Measurements from ENCODE around the gene LIPE. TPM values are rescaled to one million over a fixed set of nuclear protein-coding genes. Genes with fewer than 3 reads are reported as not detected.

LIPE gene
- total and polyA plus RNA-seq, 12 donors = 11.2 to 230 (median 43.3) TPM

DNA sequence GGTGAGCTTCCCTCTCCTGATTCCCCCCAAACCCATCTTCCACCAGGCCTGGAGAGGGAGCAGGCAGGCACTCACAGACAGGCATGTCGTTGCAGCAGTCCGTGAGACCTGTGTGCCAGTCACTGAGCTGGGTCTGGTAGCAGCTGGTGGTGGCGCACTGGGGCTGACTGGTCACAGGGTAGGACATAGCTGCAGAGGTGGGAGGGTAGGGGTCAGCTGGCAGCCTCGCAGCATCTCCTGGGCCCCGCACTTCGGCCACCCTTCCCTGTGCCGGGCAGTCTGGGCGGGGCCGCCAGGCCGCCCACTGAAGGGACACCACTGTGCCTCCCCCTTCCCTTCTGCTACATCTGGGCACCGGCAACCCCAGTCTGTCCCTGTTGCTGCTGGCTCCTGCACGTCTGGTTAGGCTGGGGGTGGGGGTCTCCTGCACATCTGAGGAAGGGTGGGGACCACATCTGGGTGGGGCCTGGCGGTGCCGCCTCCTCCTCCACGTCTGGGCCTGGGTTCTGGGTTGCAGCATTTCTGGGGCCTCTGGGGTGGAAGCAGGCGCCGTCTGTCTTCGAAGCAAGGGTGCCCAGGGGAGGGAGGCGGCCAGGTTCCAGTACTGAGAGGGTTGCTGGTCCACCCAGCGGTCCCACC is 38.2 kb downstream of the LIPE start:
- DNase-seq = no peak
- WGBS, 4 donors = 76 to 78% (median 77%) methylated on average over 11 to 20 of the region's 20 CpGs
- H3K4me1 ChIP-seq (replicated peaks in 1 of 2) = peaks cover 4 to 5% of the 10 kb centered on the region in 2 donors
- H3K4me3 ChIP-seq = no peak overlapping the region
- no peak overlapping the region for H3K27ac ChIP-seq
- H3K36me3 ChIP-seq (replicated peaks in 1 of 2) = no peaks in the 10 kb centered on the region
- peaks cover 9% of the 10 kb centered on the region for H3K27me3 ChIP-seq
- intact Hi-C loops (cut with DNase I) = no loop called here
- no peaks in the 10 kb centered on the region for H3K9me3 ChIP-seq (replicated peaks in 1 of 3)
- TF ChIP-seq, protein P1, sequence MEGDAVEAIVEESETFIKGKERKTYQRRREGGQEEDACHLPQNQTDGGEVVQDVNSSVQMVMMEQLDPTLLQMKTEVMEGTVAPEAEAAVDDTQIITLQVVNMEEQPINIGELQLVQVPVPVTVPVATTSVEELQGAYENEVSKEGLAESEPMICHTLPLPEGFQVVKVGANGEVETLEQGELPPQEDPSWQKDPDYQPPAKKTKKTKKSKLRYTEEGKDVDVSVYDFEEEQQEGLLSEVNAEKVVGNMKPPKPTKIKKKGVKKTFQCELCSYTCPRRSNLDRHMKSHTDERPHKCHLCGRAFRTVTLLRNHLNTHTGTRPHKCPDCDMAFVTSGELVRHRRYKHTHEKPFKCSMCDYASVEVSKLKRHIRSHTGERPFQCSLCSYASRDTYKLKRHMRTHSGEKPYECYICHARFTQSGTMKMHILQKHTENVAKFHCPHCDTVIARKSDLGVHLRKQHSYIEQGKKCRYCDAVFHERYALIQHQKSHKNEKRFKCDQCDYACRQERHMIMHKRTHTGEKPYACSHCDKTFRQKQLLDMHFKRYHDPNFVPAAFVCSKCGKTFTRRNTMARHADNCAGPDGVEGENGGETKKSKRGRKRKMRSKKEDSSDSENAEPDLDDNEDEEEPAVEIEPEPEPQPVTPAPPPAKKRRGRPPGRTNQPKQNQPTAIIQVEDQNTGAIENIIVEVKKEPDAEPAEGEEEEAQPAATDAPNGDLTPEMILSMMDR (IDR thresholded peaks at IDR 0.05) = no peak
- TF ChIP-seq POLR2A (IDR thresholded peaks at IDR 0.05) = no peak

DNA sequence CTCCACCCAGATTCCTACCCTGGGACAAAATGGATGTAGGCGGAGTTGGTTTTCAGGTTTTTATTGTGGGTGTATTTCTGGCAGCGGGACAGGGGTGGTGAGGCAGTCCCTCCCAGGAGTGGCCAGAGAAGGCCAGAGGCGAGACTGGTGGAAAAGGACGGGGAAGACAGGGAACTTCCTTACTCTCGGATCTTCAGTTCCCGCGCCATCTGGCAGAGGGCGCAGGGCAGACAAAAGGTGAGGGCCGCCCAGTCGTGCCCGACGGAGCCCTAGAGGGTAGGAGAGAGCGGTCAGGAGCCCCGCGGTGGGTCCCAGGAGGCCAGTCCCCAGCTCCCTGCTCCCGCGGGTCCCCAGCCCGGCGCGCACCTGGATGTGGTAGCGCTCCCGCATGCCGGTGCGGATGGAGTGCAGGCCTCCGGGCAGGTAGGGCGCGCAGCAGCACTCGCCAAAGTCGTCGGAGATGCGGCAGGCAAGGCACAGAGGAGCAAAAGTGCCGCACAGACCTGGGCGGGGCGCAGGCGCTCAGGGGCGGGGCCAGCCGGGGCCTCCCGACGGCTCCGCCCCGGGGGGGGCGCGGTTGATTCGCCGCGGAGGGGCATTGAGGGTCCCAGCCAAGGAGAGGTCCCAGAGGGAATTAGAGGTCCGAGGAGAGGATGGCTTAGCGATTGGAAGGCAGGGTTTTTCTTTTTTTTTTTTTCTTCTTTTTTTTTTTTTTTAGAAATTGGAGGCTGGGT is 40.0 kb downstream of the LIPE start:
- TF ChIP-seq, protein P1 (IDR thresholded peaks at IDR 0.05) = peak; percentile 35 to 65 (median 56)
- TF ChIP-seq POLR2A (IDR thresholded peaks at IDR 0.05) = peak in 1 of 2 donors; percentile 7
- no peaks in the 10 kb centered on the region for H3K9me3 ChIP-seq (replicated peaks in 1 of 3)
- H3K36me3 ChIP-seq (replicated peaks in 1 of 2) = no peaks in the 10 kb centered on the region
- H3K27ac ChIP-seq = peak overlapping the region in 1 of 5 donors; percentile 80
- intact Hi-C loops (cut with DNase I) = no loop called here
- peaks cover 9% of the 10 kb centered on the region for H3K27me3 ChIP-seq
- H3K4me3 ChIP-seq = peak overlapping the region in 2 of 4 donors; percentile 29 to 63
- 1 to 4% (median 3%) methylated on average over 24 to 48 of the region's 48 CpGs for WGBS, 4 donors
- DNase-seq = peak; percentile 67 to 84 (median 76)
- peaks cover 4 to 5% of the 10 kb centered on the region in 2 donors for H3K4me1 ChIP-seq (replicated peaks in 1 of 2)

DNA sequence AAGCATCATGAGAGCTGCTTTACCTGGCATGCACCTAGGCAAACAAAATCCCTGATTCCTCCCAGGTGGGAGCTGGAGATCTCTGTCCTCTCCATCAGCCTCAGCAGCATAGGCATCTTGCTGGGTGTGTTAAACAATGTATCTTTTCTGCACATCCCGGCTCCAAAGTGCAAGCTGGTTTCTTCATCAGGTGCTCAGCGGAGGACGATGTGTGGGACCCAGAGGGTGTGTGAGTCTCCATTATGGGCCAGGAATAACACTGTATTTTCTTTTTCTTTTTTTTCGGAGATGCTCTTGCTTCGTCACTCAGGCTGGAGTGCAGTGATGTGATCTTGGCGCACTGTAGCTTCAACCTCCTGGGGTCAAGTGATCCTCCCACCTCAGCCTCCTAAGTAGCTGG is 47.0 kb downstream of the LIPE start:
- peaks cover 0 to 7% of the 10 kb centered on the region in 2 donors for H3K36me3 ChIP-seq (replicated peaks in 1 of 2)
- H3K27ac ChIP-seq = no peak overlapping the region
- no peak for DNase-seq
- intact Hi-C loops (cut with DNase I) = no loop called here
- H3K4me3 ChIP-seq = no peak overlapping the region
- WGBS, 4 donors = 72 to 75% (median 75%) methylated on average over 6 of the region's 6 CpGs
- no peak for TF ChIP-seq POLR2A (IDR thresholded peaks at IDR 0.05)
- TF ChIP-seq, protein P1 (IDR thresholded peaks at IDR 0.05) = no peak
- no peaks in the 10 kb centered on the region for H3K9me3 ChIP-seq (replicated peaks in 1 of 3)
- H3K4me1 ChIP-seq (replicated peaks in 1 of 2) = no peaks in the 10 kb centered on the region
- H3K27me3 ChIP-seq = no peaks in the 10 kb centered on the region

DNA sequence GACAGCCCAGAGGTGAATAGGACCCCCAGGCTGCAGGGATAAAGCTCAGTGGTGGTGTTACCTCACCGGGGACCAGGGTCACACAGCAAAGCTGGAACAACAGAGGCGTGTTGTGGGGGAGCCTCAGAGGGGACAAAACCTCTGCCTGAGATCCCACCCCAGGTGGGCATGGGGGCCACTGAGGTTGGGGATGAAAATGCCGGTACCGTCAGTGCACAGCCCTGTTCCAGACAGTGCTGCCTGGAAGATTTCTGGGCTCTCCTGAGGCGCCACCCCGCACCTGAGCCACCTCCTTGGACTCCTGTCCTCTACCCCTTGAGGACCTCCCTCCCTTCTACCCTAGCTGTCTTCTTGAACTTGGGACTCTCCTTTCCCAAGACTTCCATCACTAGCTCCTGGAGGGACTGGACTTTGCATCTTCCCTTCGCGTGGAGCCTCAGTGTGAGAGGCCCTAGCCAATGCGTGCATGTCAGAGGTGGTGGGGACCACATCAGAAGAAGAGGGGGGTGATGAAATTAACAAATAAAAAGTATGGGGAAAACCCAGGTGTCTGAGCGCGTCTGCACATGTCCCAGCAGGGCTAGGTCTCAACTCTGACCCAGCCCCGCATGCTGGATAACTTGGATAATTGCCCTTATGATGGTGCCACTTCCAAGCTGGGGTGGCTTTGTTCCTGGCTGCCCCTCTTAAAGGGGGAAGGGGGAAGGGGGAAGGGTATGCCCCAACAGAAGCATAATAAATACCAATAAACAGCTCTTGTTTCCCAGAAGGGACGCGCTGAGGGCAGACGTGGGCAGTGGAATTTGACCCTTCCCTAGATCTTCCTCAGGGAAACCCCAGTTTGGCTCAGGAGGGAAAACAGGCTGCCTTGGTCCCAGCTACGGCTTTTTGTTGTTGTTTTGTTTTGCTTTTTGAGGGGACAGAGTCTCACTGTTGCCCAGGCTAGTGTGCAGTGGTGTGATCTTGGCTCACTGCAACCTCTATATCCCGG is 48.7 kb downstream of the LIPE start:
- DNase-seq = no peak
- Histone ChIP-seq H3K4me3 (no peak overlapping the region), H3K27ac (no peak overlapping the region), H3K4me1 (replicated peaks in 1 of 2) (no peaks in the 10 kb centered on the region), H3K36me3 (replicated peaks in 1 of 2) (peaks cover 0 to 7% of the 10 kb centered on the region in 2 donors), H3K9me3 (replicated peaks in 1 of 3) (no peaks in the 10 kb centered on the region), H3K27me3 (no peaks in the 10 kb centered on the region)
- no peak for TF ChIP-seq POLR2A (IDR thresholded peaks at IDR 0.05)
- TF ChIP-seq, protein P1 (IDR thresholded peaks at IDR 0.05) = no peak
- WGBS, 4 donors = 72 to 77% (median 76%) methylated on average over 15 to 17 of the region's 17 CpGs
- intact Hi-C loops (cut with DNase I) = no loop called here

All from adrenal gland (tissue), 12 donors.